Kidney epithelial cell (primary cell): ENCODE measurements around the gene CASZ1. TPM values are rescaled to one million over a fixed set of nuclear protein-coding genes. Genes with fewer than 3 reads are reported as not detected.

Source experiments
- DNase-seq: peaks from one replicate; pipeline ENCODE4 v3.0.0-alpha.2; 2010; ENCODE audit warnings: low read depth
- H3K27me3 ChIP-seq: 2 replicates; pipeline ENCODE4 v1.6.0; 2011; ENCODE audit warnings: low read length; ENCODE audit not compliant: control insufficient read depth, insufficient read depth
- H3K36me3 ChIP-seq: 2 replicates; pipeline ENCODE4 v1.5.1; 2011; ENCODE audit warnings: low read length; ENCODE audit not compliant: control insufficient read depth, insufficient read depth
- H3K4me3 ChIP-seq: 2 replicates; pipeline ENCODE4 v1.5.1; 2011; ENCODE audit warnings: low read depth, mild to moderate bottlenecking, control low read depth, low read length
- total RNA-seq: library from RNA; depleted of rRNA; stranded (reverse); fragments of >200 nt; gene quantifications from 2 replicates; pipeline ENCODE4 v1.2.3, GENCODE V29; 2015
- TF ChIP-seq, protein P1 (sequence below): IDR thresholded peaks from 2 replicates; pipeline ENCODE4 v1.5.1; 2011; ENCODE audit warnings: mild to moderate bottlenecking, moderate library complexity, low read length, control low read depth, inconsistent platforms; ENCODE audit not compliant: insufficient read depth, poor library complexity, severe bottlenecking

CASZ1 gene
- total RNA-seq, 1 donor from 2014 or later = 28.2 TPM

GRCh38 chr1:10594595-10595223 lies 201.7 kb downstream of the CASZ1 start:
- TF ChIP-seq, protein P1, sequence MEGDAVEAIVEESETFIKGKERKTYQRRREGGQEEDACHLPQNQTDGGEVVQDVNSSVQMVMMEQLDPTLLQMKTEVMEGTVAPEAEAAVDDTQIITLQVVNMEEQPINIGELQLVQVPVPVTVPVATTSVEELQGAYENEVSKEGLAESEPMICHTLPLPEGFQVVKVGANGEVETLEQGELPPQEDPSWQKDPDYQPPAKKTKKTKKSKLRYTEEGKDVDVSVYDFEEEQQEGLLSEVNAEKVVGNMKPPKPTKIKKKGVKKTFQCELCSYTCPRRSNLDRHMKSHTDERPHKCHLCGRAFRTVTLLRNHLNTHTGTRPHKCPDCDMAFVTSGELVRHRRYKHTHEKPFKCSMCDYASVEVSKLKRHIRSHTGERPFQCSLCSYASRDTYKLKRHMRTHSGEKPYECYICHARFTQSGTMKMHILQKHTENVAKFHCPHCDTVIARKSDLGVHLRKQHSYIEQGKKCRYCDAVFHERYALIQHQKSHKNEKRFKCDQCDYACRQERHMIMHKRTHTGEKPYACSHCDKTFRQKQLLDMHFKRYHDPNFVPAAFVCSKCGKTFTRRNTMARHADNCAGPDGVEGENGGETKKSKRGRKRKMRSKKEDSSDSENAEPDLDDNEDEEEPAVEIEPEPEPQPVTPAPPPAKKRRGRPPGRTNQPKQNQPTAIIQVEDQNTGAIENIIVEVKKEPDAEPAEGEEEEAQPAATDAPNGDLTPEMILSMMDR = no peak
- DNase-seq = no peak
- no peak overlapping the region for H3K4me3 ChIP-seq
- no peaks in the 10 kb centered on the region for H3K27me3 ChIP-seq
- no peaks in the 10 kb centered on the region for H3K36me3 ChIP-seq

GRCh38 chr1:10593750-10594149 lies 202.7 kb downstream of the CASZ1 start:
- Histone ChIP-seq H3K27me3 (no peaks in the 10 kb centered on the region), H3K4me3 (no peak overlapping the region), H3K36me3 (no peaks in the 10 kb centered on the region)
- TF ChIP-seq, protein P1 = no peak
- no peak for DNase-seq

- no peak overlapping the region for H3K4me3 ChIP-seq
- H3K36me3 ChIP-seq = no peaks in the 10 kb centered on the region
- no peaks in the 10 kb centered on the region for H3K27me3 ChIP-seq
- DNase-seq = no peak
- TF ChIP-seq, protein P1 = no peak
Observed at GRCh38 chr1:10592373-10592772, 204.1 kb downstream of the CASZ1 start.

DNA sequence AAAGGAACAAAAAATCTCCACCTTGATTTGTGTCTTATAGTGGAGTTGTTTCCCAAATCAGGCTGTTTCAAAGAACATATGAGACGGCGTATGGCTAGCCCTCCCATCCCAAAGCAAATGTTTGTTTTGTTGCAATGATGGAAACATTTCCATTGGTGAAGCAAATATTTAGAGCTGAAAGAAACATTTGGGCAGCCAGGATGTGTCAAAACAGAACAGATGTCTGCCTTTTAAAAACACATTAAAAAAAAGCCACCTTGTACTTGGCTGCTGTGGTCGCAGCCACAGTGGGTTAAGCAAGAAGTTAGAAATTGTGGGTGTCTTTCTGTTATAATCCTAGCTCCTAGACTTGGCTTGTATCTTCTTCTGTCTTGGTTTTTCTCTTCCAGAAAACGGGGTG lies 205.4 kb downstream of the CASZ1 start:
- no peak for DNase-seq
- Histone ChIP-seq H3K36me3 (no peaks in the 10 kb centered on the region), H3K27me3 (no peaks in the 10 kb centered on the region), H3K4me3 (no peak overlapping the region)
- TF ChIP-seq, protein P1 = no peak

GRCh38 chr1:10589074-10589473 lies 207.4 kb downstream of the CASZ1 start:
- no peaks in the 10 kb centered on the region for H3K27me3 ChIP-seq
- TF ChIP-seq, protein P1 = no peak
- no peak for DNase-seq
- H3K4me3 ChIP-seq = no peak overlapping the region
- no peaks in the 10 kb centered on the region for H3K36me3 ChIP-seq

DNA sequence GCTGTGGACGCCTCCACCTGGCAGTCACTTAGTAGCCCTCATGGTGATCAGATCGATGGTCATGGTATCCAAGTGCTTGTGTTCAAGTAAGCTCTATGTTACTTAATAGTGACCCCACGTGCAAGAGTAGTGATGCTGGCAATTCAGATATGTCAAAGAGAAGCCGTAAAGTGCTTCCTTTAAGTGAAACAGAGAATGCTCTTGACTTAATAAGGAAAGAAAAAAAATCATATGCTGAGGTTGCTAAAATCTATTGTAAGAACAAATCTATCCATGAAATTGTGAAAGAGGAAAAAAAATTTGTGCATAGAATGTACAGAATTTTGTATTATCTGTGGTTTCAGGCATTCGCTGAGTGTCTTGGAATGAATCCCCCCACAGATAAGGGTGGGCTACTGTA lies 207.8 kb downstream of the CASZ1 start:
- H3K36me3 ChIP-seq = no peaks in the 10 kb centered on the region
- TF ChIP-seq, protein P1 = no peak
- no peak for DNase-seq
- no peak overlapping the region for H3K4me3 ChIP-seq
- no peaks in the 10 kb centered on the region for H3K27me3 ChIP-seq
